Skeletal muscle cell (primary cell): ENCODE measurements around the gene PDK2.

ENCODE experiments used
- DNase-seq: peaks from one replicate; pipeline ENCODE4 v3.0.0-alpha.2; 2010; ENCODE audit warnings: low read depth
- H3K4me3 ChIP-seq: 2 replicates; pipeline ENCODE4 v1.5.1; 2011; ENCODE audit warnings: low read depth, mild to moderate bottlenecking, control low read depth, low read length, moderate library complexity

Gene PDK2

GRCh38 chr17:50094753-50095619 is at the start of gene PDK2:
PDK2 (plus strand) TSS chr17:50095351; CDS start chr17:50095436, 85 bp downstream.
- H3K4me3 ChIP-seq, result peak within 1 kb of the TSS; percentile 88

DNA sequence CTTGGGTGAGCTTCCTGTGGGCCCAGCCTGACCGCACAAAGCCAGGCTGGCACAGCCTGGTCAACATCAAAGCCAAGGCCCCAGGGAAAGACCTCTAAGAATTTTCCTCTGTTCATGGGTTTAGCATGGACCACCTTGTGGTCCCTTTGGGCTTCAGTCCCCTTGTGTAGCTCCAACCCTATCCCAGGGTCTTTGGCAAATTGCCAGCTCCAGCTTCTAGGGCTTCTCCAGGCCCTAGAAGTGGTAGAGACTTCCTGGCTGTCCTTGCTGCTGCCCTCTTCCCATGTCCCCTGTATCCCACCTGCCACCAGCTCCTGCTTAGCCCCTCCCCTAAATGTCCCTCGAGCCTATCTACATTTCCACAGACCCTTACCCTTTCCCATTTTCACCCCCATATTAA is 49.0 kb upstream of the PDK2 start:
- no peak overlapping the region for H3K4me3 ChIP-seq
- no peak for DNase-seq

More at GRCh38 chr17:50094753-50095619, at the start of gene PDK2:
- DNase-seq, result peak; percentile 81

DNA sequence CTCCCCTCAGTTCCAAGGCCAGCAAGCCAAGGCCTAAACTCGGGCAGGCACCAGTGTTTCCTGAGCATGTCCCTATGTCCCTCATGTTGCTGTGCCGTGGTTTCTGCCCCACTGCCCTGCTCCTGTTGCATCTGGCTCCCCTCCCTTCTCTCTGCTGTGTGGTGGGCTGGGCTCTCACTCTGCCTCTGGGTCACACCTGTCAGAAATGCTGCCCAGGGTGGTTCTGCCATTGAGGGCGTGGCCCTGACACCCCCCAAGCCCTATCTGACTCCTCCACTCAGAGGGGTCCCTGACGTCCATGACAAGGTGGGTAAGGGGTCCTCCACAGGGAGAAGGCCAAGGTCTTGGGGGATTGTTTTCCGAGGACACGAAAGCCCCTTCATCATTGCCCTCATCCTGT is 48.5 kb upstream of the PDK2 start:
- H3K4me3 ChIP-seq, result no peak overlapping the region
- no peak for DNase-seq

GRCh38 chr17:50047083-50047482 is 48.1 kb upstream of the PDK2 start:
- no peak for DNase-seq
- no peak overlapping the region for H3K4me3 ChIP-seq

GRCh38 chr17:50047488-50048126 is 47.5 kb upstream of the PDK2 start:
- DNase-seq, result no peak
- no peak overlapping the region for H3K4me3 ChIP-seq

DNA sequence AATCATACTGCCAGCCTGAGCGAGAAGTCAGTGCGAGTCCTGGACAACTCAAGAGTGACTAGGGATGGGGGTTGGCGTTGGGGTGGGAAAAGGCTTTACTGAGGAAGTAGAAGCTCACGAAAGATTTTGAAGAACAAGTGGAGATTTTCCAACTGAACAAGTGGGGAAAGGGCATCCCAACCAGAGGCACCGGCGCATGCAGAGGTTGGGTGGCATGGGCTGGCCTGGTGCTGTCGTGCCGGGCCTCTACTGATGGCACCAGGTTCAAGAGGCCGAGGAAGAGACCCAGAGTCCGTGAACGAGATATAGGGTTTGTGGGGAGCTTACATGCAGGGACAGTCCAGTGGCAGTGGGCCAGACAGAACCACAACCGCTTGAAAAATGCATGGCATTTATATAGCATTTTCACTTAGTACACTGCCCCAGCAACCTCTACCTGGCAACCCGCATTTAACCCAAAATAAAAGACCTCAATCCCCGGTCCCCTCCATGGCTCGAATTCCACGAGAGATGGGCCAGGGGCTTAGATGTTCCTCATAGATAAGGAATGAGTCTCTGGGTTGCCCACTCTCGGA is 46.9 kb upstream of the PDK2 start:
- no peak overlapping the region for H3K4me3 ChIP-seq
- DNase-seq, result no peak

DNA sequence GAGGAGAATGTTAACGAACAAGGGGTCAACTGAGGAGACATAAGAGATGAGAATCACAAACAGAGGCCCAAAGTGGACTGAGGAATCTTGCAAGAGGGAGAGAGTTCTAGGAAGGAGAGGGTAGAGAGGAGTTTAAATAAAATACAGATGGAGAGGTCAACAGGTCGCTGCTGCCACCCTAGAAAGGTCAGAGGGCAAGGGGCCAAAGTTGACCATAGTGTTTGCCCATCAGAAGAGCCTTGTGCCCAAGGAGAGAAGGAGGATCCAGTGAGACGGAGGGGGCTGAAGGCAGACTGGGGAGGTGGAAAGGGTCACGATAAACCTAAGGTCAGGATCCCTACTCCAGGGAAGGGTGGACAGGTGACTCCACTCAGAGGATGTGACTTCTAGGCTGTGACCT is 46.2 kb upstream of the PDK2 start:
- H3K4me3 ChIP-seq, result no peak overlapping the region

GRCh38 chr17:50049636-50050035 is 45.5 kb upstream of the PDK2 start:
- no peak overlapping the region for H3K4me3 ChIP-seq
- no peak for DNase-seq

More for the DNA sequence above, 46.2 kb upstream of the PDK2 start:
- no peak for DNase-seq

GRCh38 chr17:50050431-50051032 is 44.6 kb upstream of the PDK2 start:
- H3K4me3 ChIP-seq, result no peak overlapping the region
- no peak for DNase-seq

- DNase-seq, result no peak
- no peak overlapping the region for H3K4me3 ChIP-seq
These were observed 44.0 kb upstream of the PDK2 start for GRCh38 chr17:50051082-50051576.

- no peak for DNase-seq
- no peak overlapping the region for H3K4me3 ChIP-seq
These were observed 43.5 kb upstream of the PDK2 start for GRCh38 chr17:50051606-50052005.

GRCh38 chr17:50052241-50052796 is 42.8 kb upstream of the PDK2 start:
- H3K4me3 ChIP-seq, result no peak overlapping the region
- no peak for DNase-seq

DNA sequence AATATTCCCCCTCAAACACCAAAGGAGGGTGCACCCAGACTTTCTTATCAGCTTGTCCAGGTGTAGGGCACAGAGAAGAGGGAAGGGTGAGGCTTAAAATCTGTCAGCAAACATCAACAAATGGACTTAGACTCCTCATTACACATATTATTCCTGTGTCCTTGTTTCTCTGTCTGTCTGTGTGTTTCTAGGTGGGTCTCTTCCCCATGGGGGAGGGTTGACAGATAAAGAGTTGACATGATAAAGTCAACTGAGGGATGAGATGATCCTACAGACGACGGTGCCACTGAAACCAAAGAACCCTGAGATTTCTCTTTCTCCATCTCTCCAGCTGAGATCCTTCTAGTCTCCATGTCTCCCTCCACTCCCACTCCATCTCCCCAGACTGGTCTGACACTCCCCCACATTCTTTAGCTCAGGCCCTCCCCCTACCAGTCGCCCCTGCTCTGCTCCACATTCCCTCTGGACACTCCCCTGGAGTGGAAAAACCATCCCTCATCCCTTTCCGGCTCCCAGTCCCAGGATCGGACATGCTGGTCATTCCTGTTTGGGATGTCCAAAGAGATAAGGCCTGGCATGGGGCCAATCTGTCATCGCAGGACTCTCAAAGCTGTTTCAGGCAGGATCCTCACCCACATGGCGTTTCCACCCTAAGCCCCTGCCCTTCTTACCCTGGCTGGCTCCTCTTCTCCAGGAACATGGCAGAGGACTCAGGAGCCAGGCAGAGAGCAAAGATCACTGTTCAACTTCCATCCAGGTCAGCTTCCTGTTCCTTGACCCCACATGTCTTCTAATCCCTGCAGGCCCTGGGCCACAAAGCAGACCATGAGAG is 42.1 kb upstream of the PDK2 start:
- DNase-seq, result no peak

DNA sequence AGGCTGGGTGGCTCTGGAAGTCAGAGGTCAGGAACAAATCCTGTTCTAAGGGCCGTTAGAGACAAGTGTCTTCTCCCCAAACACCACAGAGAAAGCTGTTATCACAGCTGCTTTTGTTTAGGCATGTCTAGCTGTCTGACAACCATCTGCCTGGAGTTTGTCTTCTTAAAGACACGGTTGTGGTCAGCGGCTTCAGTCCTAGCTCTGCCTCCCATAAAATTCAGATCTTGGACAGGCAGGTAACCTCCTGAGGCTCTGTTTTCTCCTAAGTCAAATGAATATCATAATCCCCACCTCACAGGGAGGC is 41.5 kb upstream of the PDK2 start:
- no peak for DNase-seq
- H3K4me3 ChIP-seq, result no peak overlapping the region

More for the DNA sequence above, 42.1 kb upstream of the PDK2 start:
- no peak overlapping the region for H3K4me3 ChIP-seq

DNA sequence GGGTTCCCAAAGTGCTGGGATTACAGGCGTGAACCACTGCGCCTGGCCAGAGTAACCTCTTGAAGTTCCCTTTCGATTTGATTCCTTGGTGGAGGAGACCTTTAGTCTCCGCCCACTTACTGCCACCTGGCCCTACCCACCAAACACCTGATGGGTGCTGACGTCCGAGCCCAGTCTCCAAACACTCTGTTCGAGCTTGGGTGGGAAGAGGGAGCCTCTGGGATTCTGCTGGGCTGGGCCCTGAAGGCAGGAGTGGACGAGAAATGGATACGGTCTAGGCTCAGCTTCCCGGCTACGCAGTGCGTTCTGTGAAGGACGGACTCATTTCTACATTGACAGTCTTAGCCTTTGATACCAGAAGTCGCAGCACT is 40.1 kb upstream of the PDK2 start:
- DNase-seq, result no peak
- H3K4me3 ChIP-seq, result peak overlapping the region; percentile 78

DNA sequence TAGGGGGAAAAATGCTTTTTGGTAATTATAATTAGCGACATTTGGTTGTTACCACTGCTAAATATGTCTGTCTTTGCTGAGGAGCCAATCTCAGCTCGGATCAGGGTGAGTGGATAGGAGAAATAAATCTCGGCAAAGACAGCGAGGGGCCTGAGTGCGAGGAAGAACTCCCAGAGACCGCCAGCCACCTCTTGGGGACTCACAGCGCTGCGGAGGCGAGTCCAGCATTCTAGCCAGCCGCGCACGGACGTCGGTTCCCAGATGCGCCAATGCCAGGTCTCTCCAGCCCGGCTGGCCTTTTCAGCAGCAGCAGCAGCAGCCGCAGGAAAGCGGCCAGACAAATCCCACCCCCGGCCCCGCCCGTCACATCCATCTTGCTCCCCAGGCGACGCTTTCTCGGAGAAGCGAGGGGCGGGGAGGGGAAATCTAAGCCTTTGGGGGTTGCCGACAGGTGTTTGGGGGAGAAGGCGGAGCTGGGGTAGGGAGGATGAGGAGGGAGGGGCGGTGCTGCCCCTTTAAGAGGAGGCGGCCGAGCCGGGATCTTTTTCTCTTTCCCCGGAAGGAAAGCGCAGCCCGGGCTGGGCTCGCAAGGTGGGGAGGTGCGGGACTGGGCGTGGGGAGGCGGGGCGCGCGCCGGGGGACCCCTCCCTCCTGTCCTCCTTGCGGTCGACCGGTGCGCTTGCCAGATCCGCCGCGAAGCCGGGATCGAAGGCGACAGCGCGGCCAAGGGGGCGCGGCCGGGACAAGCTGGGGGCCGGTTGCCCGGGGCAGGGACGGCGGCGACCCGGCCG is 39.5 kb upstream of the PDK2 start, which contains the start of gene ITGA3:
ITGA3 (plus strand) TSS at position 685 of the 791 bp plus-strand sequence. CDS start 330 bp downstream, outside the sequence.
- H3K4me3 ChIP-seq, result peak within 1 kb of the TSS; percentile 78
- peak; percentile 62 for DNase-seq

DNA sequence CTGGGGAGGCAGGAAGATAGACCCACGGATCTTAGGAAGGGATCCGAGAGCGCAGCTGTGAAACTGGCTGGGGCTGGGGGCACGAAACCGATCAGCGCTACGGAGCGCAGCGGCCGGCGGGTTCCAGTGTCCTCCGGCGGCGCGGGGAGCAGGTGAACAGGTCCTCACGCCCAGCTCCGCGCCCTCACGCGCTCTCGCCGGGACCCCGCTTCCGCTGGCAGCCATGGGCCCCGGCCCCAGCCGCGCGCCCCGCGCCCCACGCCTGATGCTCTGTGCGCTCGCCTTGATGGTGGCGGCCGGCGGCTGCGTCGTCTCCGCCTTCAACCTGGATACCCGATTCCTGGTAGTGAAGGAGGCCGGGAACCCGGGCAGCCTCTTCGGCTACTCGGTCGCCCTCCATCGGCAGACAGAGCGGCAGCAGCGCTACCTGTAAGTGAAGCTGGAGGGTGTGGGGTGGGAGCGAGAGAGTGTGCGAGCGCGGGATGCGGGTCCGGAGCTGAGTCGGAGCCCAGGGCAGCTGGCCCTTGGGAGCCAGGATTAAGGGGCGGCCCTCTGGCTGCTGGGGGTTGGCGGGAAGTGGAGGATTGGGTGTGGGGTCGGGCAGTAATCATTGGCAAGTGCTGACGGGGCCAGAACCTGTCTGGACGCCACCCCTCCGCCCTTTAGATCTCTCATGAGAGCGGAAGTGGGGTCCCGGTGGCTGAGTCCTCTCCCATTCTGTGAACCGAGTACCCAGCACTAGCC is 38.8 kb upstream of the PDK2 start:
- no peak for DNase-seq
- H3K4me3 ChIP-seq, result peak overlapping the region; percentile 78

DNA sequence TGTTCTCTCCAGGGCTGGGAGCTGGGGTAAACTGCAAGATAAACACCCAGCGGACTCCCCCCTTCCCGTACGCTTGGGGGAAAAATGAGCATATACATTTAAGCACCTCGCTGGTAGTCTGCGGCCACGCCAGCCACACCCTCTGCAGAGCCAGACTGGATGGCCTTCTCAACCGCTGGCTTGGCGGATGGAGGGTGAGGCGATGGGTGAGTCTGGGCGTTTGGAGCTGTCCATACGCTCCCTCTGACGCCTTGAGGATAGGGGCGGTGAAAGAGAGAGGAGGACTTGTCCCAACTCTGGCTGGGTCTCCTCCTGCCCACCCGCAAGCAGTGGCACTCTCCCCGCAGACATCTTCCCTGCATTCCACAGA is 38.2 kb upstream of the PDK2 start:
- H3K4me3 ChIP-seq, result peak overlapping the region; percentile 78
- no peak for DNase-seq
